Measurements from ENCODE around the gene PEMT. TPM values are rescaled to one million over a fixed set of nuclear protein-coding genes. Genes with fewer than 3 reads are reported as not detected.
"Not testable (repeated sequence)": the region's sequence is repeated elsewhere in the genome, so short reads cannot be mapped to it uniquely, and the experiment has no call there.

PEMT gene
- total RNA-seq, result 10 to 100 TPM; 51.7 to 53.2 TPM

GRCh38 chr17:17591355-17592298 lies at the start of gene PEMT:
Gene PEMT (minus strand): TSS chr17:17591708. CDS start chr17:17591626, 82 bp downstream.
- Mint-ChIP-seq H3K4me1 (ENCODE audit: low read depth) (peaks cover 15% of the 10 kb centered on the region), H3K36me3 (ENCODE audit: low read depth) (no peaks in the 10 kb centered on the region), H3K4me3 (peak within 1 kb of the TSS; percentile 99), H3K9me3 (no peaks in the 10 kb centered on the region), H3K27me3 (no peaks in the 10 kb centered on the region), H3K27ac (peak within 1 kb of the TSS; percentile 92)
- ATAC-seq, result peak; percentile 94
- intact Hi-C loops (cut with micrococcal nuclease), result no loop called here
- no peak for TF ChIP-seq CTCF (IDR thresholded peaks at IDR 0.05)
- DNase-seq, result peak; percentile 98
- CTCF ChIA-PET, result interaction anchor here (1.0 to 3.3 kb wide), 7 partner anchors 22 to 235 kb away, joined by 3 to 22 read pairs (median 4); partner anchors contain the start of gene RASD1
- POLR2A ChIA-PET, result interaction anchor here (0.8 to 1.4 kb wide), 5 partner anchors 10 to 311 kb away, joined by 3 to 6 read pairs (median 4); partner anchors contain the start of gene COPS3

GRCh38 chr17:17639661-17640270 lies 48.3 kb upstream of the PEMT start:
- H3K9me3 Mint-ChIP-seq; H3K4me3 Mint-ChIP-seq; DNase-seq; POLR2A ChIA-PET; H3K27ac Mint-ChIP-seq; H3K36me3 Mint-ChIP-seq (ENCODE audit: low read depth); H3K4me1 Mint-ChIP-seq (ENCODE audit: low read depth); intact Hi-C loops (cut with micrococcal nuclease); H3K27me3 Mint-ChIP-seq; ATAC-seq: not testable (repeated sequence)
- CTCF ChIA-PET, result interaction anchor here (0.8 to 8.5 kb wide), 2 partner anchors 144 to 285 kb away, joined by 4 to 100 read pairs; partner anchors contain the start of gene RASD1

- no peak overlapping the region for H3K27ac Mint-ChIP-seq
- H3K4me3 Mint-ChIP-seq, result no peak overlapping the region
- TF ChIP-seq CTCF (IDR thresholded peaks at IDR 0.05), result no peak
- ChIA-PET POLR2A (no interaction called here), CTCF (interaction anchor here (1.5 to 8.5 kb wide), 2 partner anchors 142 to 283 kb away, joined by 4 to 100 read pairs; partner anchors contain the start of gene RASD1)
- no peaks in the 10 kb centered on the region for H3K36me3 Mint-ChIP-seq (ENCODE audit: low read depth)
- no peaks in the 10 kb centered on the region for H3K27me3 Mint-ChIP-seq
- intact Hi-C loops (cut with micrococcal nuclease), result no loop called here
- no peaks in the 10 kb centered on the region for H3K4me1 Mint-ChIP-seq (ENCODE audit: low read depth)
- no peak for DNase-seq
- no peaks in the 10 kb centered on the region for H3K9me3 Mint-ChIP-seq
- no peak for ATAC-seq
Observed at GRCh38 chr17:17638467-17638866, 47.0 kb upstream of the PEMT start.

- no peaks in the 10 kb centered on the region for H3K27me3 Mint-ChIP-seq
- no peak overlapping the region for H3K4me3 Mint-ChIP-seq
- H3K27ac Mint-ChIP-seq, result no peak overlapping the region
- ATAC-seq (no peak), DNase-seq (no peak)
- H3K4me1 Mint-ChIP-seq (ENCODE audit: low read depth), result no peaks in the 10 kb centered on the region
- H3K9me3 Mint-ChIP-seq, result no peaks in the 10 kb centered on the region
- ChIA-PET POLR2A (no interaction called here), CTCF (interaction anchor here (1.2 to 8.5 kb wide), 4 partner anchors 23 to 281 kb away, joined by 4 to 100 read pairs (median 6); partner anchors contain the start of genes PEMT and RASD1)
- intact Hi-C loops (cut with micrococcal nuclease), result no loop called here
- no peak for TF ChIP-seq CTCF (IDR thresholded peaks at IDR 0.05)
- no peaks in the 10 kb centered on the region for H3K36me3 Mint-ChIP-seq (ENCODE audit: low read depth)
Observed at GRCh38 chr17:17636272-17636885, 44.9 kb upstream of the PEMT start.

GRCh38 chr17:17635537-17636271 lies 44.2 kb upstream of the PEMT start:
- POLR2A ChIA-PET; H3K27me3 Mint-ChIP-seq; H3K36me3 Mint-ChIP-seq (ENCODE audit: low read depth); DNase-seq; H3K9me3 Mint-ChIP-seq; H3K27ac Mint-ChIP-seq; intact Hi-C loops (cut with micrococcal nuclease); ATAC-seq; H3K4me3 Mint-ChIP-seq; H3K4me1 Mint-ChIP-seq (ENCODE audit: low read depth): not testable (repeated sequence)
- CTCF ChIA-PET, result interaction anchor here (1.2 to 8.5 kb wide), 4 partner anchors 22 to 280 kb away, joined by 4 to 100 read pairs (median 6); partner anchors contain the start of genes PEMT and RASD1
